NCI-H526 treated with DMSO at 0.1 percent for 48 hours (cell line): Measurements from ENCODE around the gene SCGB1C2.

Experiments
- DNase-seq: peaks from one replicate; lab custom pipeline; 2025; lab: John Stamatoyannopoulos, UW

SCGB1C2 gene

DNA sequence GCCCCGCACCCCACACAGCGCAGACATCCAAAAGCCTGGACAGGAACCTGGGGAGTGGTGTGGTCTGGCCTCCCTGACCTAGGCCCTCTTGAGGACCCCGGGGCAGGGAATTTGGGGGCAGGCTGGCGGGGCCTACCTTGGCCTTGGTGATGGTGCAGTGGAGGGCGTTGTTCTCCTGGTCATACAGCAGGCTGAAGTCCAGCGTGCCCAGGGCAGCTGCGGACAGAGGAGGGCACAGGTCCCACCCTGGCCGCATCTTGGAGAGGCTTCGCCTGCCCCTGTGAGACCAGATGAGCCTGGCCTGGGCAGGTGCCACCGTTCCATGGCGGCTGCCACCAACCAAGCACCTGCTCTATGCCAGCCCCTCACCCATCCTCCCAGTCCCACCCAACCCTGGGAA lies 35.0 kb downstream of the SCGB1C2 start:
- no peak for DNase-seq

DNA sequence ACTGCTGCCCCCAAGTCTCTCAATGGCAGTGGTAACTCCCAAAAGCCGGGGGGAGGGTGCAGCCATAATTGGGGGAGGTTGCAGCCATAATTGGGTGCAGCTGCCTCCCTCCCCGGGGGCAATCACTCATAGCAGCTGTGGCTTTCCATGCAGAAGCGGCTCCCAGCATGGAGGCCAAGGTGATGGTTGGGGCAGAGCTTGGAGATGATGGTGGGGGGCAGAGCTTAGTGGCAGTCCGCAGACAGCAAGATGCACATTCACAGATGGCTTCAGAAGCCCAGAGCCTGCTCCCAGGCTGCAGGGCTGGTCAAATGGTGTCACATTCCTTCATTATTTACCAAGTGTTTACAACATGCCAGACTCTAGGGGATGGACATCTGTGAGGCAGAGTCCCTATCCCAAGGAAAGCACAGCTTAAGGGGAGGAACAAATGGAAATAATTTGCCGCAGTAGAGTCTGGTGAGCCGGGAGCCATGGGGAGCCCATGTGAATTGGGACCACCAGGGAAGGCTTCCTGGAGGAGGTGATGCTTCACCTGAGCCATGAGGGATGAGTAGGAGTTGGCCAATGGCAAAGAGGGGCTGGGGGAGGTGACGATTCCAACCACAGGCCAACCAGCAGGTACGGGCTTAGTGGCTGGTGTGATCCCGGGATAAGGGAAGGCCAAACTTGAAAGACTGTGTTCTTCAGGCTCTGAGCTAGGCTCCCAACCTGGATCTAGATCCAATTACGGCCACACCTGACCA lies 36.0 kb downstream of the SCGB1C2 start:
- DNase-seq, result no peak

DNA sequence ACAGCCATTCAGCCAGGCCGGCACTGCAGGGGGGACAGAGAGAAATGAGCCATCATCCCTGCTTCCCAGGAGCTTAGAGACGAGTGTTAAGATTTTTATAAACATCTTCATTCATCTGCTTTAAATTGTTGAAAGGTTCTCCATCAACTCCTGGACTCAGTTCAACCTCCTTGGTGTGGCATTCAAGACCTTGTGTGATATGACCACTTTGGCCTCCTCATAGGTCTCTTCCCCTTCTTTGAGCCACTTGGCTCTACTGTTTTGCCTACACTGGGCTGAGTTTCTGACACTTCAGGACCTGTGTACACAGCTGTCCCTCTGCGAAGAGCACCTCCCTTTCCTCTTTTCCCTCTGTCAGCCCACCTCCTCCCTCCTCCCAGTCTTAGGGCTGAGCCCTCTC lies 39.8 kb downstream of the SCGB1C2 start:
- no peak for DNase-seq

DNA sequence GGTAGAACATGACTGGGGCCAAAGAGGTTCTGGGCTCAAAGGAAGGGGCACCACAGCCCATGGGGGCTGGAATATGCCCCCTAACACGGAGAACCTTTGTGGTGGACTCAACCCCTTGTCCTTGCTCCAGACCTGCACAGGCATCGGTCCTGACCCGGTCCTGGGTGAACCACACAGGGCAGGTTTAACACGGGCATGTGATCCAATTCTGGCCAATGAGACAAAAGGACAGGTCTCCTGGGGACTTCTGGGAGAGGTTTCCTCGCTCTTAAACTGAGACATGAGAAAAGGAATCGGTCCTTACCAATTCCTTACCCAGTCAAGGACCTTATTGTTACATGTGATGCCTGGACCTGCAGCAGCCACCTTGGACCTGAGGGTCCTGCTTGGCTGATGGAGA lies 40.4 kb downstream of the SCGB1C2 start:
- no peak for DNase-seq

DNA sequence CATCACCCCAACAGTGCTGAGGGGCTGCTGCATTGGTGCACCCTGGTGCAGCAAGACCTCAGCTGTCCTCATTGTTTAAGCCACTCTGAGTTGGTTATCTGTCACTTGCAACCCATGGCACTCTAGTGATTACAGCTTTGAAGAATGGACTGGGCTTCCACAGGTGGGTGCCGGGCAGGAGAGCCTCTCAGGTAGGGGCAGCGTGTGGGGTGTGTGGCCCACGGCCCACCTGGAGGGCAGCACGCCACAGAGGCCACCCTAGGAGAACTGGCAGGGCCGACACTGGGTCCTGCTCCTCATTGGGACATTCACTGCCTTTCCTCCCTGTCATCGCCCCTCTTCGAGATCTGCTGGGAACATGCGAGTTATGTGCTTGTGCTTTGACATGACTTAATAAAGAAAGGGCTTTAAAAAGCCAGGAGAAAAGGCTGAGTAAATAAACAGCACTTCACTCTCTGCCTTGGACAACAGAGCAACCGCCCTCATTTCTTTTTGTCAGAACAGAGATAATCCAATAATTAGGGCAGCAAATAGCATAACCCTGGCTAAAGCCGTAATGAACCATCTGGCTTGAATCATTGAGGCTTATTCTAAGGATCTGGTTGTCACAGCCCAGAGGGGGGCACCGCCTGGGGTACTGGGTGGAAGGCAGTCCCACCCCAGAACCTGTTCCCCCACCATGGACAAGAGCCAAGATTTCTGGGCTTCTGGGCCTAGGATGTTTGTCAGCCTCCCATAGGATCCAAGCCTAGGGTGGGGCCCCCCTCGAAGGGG lies 41.1 kb downstream of the SCGB1C2 start:
- no peak for DNase-seq

DNA sequence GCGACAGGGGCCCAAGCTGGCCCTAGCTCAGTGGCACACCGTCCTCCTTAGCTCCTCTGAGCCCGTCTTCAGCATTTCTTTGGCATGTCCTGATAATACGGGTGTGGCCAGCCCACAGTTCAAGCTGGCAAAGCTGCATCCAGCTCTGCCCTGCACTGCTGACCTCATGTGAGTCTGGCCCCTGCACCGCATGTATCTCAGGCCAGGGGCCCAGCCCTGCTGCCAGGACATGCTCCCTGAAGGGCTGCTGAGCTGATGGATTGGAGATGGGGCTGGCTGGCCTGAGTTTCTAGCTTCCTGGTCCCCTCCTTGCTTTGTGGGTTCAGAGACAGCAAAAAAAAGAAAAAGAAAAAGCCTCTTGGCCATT lies 41.7 kb downstream of the SCGB1C2 start:
- no peak for DNase-seq

DNA sequence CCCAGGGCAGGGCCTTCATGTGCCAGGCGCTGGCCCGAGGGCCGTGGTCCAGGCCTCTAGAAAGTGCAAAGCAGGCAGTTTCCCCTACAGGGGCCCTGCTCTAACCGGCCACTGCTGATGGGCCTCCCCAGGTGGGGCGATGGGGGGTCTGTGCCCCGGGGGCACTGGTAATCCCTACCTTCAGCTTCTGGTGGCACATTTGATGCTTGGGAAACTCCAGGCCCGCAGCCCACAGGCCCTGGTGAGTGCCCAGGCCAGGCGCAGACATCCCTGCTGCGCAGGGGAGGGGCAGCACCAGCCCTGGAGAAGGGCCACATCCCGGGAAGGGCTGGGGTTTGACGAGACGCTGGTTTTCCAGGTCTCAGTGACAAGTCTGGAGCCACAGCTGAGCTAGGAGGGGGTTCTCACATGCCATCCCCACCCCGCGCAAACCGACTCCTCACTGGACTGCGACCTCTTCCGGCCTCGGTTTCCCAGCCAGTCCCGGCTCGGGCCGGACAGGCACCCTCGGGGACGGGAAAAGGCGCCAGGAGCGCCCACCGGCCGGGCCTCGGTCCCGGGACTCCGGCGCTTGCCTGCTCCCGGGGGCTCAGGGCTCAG lies 42.5 kb downstream of the SCGB1C2 start:
- no peak for DNase-seq

DNA sequence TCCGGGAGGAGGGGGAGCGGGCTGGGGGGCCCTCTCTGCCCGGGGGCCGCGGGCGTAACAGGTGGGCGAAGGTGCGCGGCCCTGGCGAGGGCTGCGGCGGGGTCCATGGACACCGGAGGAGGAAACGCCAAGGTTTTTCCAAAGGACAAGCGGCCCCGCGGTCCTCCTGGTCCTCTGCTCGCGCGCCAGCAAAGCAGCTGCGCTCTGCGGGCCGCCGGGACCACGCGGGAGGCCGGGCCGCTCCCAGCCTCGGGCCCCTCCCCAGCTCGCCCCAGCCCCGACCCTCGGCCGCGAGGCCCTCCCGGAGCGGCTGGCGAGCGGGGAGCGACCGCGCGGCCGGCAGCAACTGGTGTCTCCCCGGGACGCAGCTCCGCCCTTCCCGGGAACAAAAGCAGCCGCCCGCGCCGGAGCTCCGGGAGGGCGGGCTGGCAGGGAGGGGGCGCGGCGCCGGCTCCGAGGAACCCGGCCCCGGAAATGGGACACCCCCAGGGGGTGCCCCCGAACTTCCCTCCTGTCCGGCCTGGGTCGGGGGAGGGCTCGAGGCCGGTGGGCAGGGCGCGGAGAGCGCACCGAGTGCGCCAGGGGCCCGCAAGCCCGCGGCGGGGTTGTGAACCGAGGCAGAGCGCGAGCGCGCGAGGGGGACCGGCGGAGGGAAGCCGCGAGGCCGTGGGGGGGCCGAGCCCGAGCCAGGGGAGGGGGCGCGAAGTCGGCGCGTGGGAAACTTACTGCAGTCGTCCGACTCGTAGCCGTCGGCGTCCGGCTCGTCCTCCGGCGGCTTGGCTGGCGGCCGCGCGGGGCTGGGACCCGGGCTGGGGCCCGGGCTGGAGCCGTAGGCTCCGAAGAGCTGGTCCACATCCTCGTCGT lies 43.2 kb downstream of the SCGB1C2 start:
- DNase-seq, result no peak

DNA sequence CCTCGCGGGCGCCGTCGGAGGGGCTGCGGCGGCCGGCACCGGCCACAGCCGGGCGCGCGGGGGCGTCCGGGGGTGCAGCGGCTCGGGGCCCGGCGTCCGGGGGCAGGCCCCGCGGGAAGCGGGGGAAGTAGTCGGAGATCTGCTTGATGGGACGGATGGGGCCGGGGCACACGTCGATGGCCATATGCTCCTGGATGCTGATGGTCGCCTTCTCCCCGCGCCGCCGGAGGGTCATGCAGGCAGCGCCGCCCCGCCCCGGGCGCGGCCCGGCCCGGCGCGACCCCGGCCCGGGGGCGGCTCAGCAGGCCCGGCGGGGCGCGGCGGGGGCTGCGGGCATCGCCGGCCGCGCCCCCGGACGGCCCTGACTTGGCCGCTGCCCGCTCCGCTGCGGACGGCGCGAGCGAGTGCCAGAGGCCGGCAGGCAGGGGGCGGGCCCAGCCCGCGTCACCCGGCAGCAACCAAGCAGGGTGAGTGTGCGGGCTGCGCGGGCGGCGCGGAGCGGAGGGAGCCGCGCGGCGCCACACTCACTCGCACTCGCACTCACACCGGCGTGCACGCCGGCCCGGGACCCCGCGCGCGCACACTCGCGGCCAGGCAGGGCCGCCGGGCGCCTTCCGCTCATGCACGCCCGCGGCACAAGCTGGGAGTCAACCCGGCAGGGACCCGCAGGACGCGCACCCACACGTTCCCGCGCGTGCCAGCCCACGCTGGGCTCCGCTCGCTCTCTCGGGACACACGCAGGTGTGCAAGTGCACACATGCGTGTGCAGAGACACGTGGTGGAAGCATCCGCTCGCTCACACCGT lies 44.1 kb downstream of the SCGB1C2 start, which contains the start of gene DOC2B:
Gene DOC2B, minus strand, starts transcription at position 406 of the 805 bp plus-strand sequence. Its CDS starts 171 bp downstream, at position 235.
- no peak for DNase-seq

DNA sequence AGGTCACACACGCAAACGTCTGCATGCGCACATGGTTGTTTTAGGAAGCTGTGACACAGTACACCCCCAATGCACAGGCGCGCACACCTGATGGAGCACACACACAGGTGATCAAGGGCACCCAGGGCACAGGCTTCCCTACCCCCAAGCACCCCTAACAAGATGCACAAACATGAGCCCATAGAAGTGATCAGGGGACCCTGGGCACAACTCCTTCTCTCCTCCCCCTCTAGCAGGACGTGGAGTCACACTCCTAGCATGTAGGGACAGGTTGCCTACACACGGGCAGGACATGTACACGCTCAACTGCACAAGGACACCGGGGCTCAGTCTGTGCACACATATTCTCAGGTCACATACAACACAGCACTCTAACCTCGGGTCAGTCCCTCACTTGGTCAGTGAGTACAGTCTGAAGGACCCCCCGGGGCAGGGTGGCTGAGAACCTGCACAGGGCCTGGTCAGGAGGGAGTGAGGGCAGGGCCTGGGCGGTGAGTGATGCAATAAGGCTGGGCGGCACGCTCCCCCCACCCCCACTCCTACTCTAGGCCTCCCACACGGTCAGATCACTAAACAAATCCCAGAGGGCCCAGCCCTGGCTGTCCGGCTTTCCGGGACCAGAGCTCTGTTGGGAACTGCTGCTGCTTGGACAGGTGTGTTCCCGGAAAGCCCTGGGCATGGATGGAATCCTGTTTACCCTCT lies 44.8 kb downstream of the SCGB1C2 start:
- DNase-seq, result no peak

DNA sequence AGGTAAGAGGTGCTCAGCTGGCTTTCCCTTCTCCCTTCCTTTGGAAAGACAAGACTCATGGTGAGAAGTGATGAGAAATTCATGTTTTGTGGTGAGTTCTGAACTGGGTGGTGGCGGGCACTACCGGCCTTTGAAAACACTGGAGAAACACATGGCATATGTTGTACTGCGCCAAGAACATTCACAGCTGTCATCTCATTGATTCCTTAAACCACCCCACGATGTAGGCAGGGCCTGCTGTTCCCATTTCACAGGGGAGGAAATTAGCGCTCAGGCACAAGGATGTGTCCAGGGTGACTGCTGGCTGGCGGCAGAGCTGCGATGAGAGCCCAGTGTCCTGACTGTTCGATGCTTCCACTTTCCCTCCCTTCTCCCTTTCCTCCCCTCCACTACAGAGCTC lies 45.7 kb downstream of the SCGB1C2 start:
- no peak for DNase-seq

DNA sequence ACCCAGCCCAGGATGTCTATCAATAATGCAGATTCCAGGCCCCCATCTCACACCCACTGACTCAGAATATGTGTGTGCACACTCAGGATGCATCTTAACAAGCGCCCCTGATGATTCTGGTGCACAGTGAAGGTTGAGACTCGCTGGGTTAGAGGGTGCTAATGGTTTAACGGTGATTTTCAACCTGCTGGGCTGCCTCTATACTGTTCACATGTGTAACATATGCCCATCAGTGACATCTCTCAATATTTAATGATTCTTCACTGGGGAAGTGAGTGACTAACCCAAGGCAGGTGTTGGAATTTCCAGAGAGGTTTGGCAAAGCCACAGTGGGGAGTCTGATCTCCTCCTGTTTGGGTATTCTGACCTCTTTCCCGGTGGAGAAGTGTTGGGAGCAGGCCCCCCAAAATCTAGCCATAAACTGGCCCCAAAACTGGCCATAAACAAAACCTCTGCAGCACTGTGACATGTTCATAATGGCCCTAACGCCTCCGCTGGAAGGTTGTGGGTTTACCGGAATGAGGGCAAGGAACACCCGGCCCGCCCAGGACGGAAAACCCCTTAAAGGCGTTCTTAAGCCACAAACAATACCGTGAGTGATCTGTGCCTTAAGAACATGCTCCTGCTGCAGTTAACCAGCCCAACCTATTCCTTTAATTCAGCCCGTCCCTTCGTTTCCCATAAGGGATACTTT lies 48.2 kb downstream of the SCGB1C2 start:
- DNase-seq, result no peak

DNA sequence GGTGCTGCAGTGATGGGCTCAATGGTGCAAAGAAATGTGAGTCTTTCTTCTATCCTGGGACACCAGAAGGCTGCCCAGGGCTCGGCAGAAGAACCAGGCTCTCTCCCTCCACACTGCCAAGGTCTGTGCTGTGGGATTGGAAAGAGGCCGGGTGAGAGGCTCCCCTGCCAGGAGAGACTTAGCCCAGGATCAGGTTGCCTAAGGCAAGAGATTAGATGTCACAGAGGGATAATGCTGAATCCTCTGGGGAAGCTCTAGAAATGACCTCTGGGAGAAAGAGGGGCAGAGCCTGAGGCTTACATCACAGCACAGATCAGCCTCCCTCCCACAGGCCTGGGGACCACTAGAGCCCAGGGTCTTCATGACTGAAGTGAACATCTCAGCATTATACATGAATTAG lies 49.8 kb downstream of the SCGB1C2 start:
- no peak for DNase-seq
